Stimulated activated naive CD8-positive, alpha-beta T cell treated with anti-CD3 and anti-CD28 coated beads, Interleukin-15, amount 100 ng/mL, for 72 hours (primary cell): ENCODE data around the gene HSFX4.

Experiments
- ATAC-seq: fragments of 150-1000 bp; cut with Tn5 transposase; 2 replicates; pipeline ENCODE4 v1.10.0; 2021; ENCODE audit warnings: mild to moderate bottlenecking, moderate library complexity
- DNase-seq, 2 donors: peaks; one replicate each; pipeline ENCODE4 v3.0.0; 2021 to 2022
- H3K27ac Mint-ChIP-seq, 2 donors: one replicate each; pipeline ENCODE4 v1.8.0; 2022; ENCODE audit warnings: mild to moderate bottlenecking in 2 of 2, mixed read lengths in 2 of 2, moderate library complexity in 2 of 2
- H3K27me3 Mint-ChIP-seq: one replicate; pipeline ENCODE4 v1.8.0; 2022; ENCODE audit warnings: mixed read lengths
- H3K4me1 Mint-ChIP-seq: one replicate; pipeline ENCODE4 v1.8.0; 2022; ENCODE audit warnings: mild to moderate bottlenecking, mixed read lengths
- H3K4me3 Mint-ChIP-seq, 2 donors: one replicate each; pipeline ENCODE4 v1.8.0; 2022; ENCODE audit warnings: mild to moderate bottlenecking in 2 of 2, mixed read lengths in 2 of 2, moderate library complexity in 1 of 2
- H3K9me3 Mint-ChIP-seq, 2 donors: one replicate each; pipeline ENCODE4 v1.8.0; 2022; ENCODE audit warnings: mixed read lengths in 2 of 2

HSFX4 gene

DNA sequence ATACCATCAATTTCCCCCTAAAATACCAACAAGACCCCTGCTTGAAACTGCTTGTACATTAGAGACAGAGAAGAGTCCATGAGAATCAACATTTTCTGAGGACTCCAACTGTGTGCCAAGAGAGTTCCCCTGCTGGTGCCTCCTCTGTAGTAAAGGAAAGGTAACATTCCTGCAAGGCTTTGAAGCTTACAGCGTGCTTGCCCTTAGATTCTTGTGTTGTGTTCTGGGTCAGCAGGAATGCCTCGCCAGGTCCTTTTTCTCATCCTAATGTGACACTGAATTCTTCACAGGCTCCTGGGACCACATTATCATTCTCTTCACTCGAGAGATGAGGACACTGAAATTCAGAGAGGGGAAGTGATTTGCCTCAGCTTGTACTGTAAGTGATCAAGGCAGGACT is 18.6 kb downstream of the HSFX4 start:
- H3K27ac Mint-ChIP-seq: no peak overlapping the region
- H3K4me3 Mint-ChIP-seq: no peak overlapping the region
- no peak for DNase-seq
- H3K4me1 Mint-ChIP-seq: no peaks in the 10 kb centered on the region
- no peaks in the 10 kb centered on the region for H3K27me3 Mint-ChIP-seq
- ATAC-seq: no peak
- no peaks in the 10 kb centered on the region for H3K9me3 Mint-ChIP-seq

DNA sequence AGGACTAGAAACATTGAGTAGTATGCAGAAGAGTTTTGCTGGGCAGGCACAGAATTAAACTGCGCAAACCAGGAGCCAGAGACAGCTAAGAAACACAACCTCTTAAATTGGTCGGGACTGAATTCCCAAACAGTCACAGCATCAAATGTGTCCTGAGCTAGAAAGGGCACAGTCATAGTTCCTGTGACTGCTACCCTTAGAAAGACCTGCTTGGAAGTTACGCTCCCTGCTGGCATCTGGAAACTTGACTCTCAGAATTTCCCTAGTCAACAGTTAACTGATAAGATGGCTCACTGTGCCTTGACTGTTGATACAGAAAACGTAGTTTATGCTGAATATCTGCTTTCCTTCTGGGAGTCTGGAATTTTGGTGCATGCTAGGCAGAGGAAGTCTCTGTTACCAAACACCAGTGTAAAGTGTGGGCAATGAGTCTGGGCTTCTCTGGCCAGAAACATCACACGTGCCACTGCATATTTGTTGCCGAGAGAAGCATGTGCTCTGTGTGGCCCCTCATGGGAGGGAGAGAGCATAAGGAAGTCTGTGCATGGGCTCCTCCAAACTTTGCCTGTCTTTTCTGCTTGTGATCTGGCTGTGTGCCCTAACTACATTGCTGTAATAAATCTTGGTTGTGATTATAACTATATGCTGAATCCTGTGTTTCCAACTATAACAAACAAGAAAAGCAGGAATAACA is 20.5 kb downstream of the HSFX4 start:
- ATAC-seq (no peak), DNase-seq (no peak)
- H3K4me1 Mint-ChIP-seq: no peaks in the 10 kb centered on the region
- H3K4me3 Mint-ChIP-seq: no peak overlapping the region
- H3K27me3 Mint-ChIP-seq: no peaks in the 10 kb centered on the region
- no peak overlapping the region for H3K27ac Mint-ChIP-seq
- H3K9me3 Mint-ChIP-seq: no peaks in the 10 kb centered on the region

DNA sequence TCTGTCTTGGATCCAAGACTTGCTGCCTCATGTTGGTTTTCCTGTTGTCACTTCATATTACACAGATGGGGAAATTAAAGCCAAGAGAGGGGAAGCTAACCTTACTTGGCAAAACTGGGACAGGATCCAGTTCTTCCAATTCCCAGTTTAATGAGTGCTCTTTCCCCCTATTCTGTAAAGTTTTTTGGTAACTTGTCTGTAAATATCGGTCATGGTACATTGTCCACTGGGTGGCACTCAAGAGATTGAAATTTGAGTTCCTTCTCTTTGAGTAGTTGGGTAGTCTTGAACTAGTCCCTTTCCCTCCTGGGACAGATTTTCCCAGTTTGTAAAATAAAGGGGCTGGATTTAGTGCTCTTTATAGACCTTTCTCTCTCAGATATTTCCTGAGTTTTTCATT is 21.3 kb downstream of the HSFX4 start:
- Mint-ChIP-seq H3K9me3 (no peaks in the 10 kb centered on the region), H3K27ac (no peak overlapping the region), H3K27me3 (no peaks in the 10 kb centered on the region), H3K4me1 (no peaks in the 10 kb centered on the region), H3K4me3 (no peak overlapping the region)
- ATAC-seq: no peak
- no peak for DNase-seq

DNA sequence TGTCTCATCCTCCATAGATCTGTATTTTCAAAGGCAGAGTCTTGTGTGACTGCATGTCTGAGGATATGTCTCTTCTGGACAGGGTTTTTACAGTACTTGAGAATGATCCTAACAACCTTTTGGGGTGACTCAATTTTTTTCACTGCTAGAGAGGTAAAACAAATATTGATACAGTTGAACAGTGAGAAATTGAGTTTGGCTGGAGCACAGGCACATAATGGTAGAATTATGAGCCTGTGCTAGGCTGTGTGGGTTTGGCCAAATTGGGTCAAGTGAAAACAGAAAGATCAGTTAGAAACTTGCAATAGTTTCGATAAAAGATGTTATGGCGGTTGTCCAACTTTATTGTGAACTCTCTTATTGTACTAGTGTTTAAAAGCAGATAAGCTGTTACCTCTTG is 32.2 kb downstream of the HSFX4 start:
- no peaks in the 10 kb centered on the region for H3K9me3 Mint-ChIP-seq
- H3K4me1 Mint-ChIP-seq: no peaks in the 10 kb centered on the region
- DNase-seq: no peak
- no peaks in the 10 kb centered on the region for H3K27me3 Mint-ChIP-seq
- no peak for ATAC-seq
- no peak overlapping the region for H3K27ac Mint-ChIP-seq
- no peak overlapping the region for H3K4me3 Mint-ChIP-seq

DNA sequence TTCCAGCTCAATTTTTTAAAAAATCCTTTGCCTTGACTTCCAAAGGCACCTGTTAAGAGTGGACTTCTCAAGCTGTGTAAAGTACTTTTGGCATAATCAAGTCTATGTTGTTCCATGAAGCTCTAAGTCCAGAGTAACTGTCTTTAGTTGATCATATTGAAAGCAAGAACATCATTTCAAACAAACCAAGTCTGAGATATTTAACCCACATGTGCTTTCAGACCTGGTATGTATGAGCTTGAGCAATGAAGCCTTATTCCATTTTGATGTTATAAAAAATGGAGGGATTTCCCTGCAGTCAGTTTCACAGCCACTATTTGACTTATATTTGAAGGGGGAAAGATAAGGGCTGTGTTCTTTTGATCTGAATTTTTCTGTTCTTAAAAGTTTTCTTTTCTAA is 32.6 kb downstream of the HSFX4 start:
- H3K27ac Mint-ChIP-seq: no peak overlapping the region
- no peak overlapping the region for H3K4me3 Mint-ChIP-seq
- H3K27me3 Mint-ChIP-seq: no peaks in the 10 kb centered on the region
- no peaks in the 10 kb centered on the region for H3K4me1 Mint-ChIP-seq
- ATAC-seq (no peak), DNase-seq (no peak)
- no peaks in the 10 kb centered on the region for H3K9me3 Mint-ChIP-seq

DNA sequence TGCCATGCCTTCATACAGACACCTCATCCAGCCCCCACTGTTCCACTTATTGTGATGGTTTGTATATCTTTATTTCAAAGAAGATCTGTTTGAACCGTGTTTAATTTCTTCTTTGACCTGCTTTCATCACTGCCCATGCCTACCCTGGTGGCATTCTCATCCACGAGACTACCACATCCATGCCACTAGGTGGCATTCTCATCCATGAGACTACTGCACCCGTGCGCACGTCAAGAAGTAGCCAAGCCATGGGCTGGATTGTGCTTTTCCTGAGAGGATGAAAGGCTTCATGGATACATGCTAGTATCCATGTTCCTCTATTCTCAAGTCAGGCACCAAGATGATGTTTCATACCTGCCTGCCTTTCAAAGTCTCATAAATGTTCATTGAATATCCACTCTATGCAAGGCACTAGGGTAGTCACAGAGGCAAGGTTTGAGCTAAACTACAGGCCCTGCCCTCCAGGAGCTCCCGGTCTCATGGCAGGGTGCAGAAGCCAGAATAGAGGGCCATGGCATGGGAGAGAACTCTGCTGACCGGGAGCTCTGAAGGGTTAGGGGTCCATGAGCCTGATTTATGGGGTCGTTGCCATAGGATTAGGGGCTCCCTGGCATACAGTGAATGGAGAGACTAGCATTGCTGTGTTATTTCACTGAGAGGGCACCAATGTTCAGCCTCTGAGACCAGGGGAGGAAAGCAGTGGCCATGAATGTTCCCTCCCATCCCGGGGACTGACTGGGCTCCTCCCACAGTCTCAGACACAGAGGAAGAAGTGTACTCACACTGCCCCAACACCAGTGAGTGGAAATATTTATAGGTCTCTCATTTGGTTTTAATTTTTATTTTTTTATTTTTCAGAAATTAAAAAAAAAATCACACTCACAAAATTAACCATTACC is 33.7 kb downstream of the HSFX4 start:
- ATAC-seq (peak; percentile 63), DNase-seq (peak; percentile 3 to 33)
- H3K27me3 Mint-ChIP-seq: no peaks in the 10 kb centered on the region
- H3K9me3 Mint-ChIP-seq: no peaks in the 10 kb centered on the region
- no peak overlapping the region for H3K27ac Mint-ChIP-seq
- H3K4me3 Mint-ChIP-seq: no peak overlapping the region
- no peaks in the 10 kb centered on the region for H3K4me1 Mint-ChIP-seq

DNA sequence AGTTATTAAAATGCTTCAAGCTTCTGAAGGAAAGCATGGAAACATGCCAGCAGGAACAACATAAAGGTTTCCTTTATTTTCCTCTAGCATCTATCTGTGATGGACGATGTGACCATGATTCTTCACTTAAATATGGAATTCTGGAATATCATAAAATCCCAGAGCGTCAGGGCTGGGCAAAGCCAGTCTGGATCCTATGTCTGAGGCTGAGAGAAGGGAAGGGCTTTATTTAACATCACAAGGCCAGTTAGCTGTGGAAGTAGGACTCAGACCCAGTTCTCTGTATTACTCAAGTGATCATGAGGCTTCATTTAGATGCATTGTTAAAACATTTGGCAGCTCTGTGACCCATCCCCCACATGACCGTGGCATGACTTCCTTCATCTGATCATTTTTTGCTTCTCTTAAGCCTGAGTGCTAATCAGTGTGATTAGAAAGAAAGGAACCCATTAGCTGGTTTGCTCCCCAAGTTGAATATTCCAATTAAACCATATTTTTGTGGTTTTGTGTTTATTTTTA is 49.8 kb downstream of the HSFX4 start:
- Mint-ChIP-seq H3K4me3 (no peak overlapping the region), H3K27ac (peak overlapping the region in 1 of 2 donors; percentile 42), H3K4me1 (no peaks in the 10 kb centered on the region), H3K9me3 (no peaks in the 10 kb centered on the region), H3K27me3 (no peaks in the 10 kb centered on the region)
- DNase-seq: no peak
- no peak for ATAC-seq
